GM18868 (cell line): Measurements from ENCODE around the gene PCDHA6.
"Not testable (repeated sequence)": the region's sequence is repeated elsewhere in the genome, so short reads cannot be mapped to it uniquely, and the experiment has no call there.

Experiments used
- ATAC-seq: cut with Tn5 transposase; IDR thresholded peaks from one replicate; pipeline ENCODE4 v1.9.1; 2021; ENCODE audit warnings: mild to moderate bottlenecking, moderate library complexity; ENCODE audit not compliant: unreplicated experiment

The PCDHA6 gene

DNA sequence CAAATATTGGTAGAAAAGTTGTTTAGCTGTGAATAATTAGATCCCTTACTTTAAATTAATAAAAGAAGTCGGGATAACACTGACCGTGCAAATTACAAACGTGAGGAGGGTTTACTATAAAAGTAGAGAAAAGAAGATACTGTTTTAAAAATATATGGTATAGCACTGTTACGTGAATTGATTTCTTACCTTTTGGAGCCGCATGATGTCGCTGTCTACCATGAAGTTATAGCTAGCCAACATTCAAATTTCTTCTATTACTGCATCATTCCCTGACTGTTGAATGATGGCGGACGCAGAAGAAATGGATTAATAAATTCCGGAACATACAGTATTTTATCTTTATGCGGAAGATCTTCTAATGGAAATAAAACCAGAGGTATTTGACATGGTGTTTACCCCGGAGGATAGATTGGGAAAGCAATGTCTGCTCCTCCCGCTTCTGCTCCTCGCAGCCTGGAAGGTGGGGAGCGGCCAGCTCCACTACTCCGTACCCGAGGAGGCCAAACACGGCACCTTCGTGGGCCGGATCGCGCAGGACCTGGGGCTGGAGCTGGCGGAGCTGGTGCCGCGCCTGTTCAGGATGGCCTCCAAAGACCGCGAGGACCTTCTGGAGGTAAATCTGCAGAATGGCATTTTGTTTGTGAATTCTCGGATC, at the start of gene PCDHA6:
TSS of gene PCDHA6 (plus strand) at position 257 of the 658 bp plus-strand sequence. CDS start at position 389, 132 bp downstream.
- ATAC-seq, result no peak

DNA sequence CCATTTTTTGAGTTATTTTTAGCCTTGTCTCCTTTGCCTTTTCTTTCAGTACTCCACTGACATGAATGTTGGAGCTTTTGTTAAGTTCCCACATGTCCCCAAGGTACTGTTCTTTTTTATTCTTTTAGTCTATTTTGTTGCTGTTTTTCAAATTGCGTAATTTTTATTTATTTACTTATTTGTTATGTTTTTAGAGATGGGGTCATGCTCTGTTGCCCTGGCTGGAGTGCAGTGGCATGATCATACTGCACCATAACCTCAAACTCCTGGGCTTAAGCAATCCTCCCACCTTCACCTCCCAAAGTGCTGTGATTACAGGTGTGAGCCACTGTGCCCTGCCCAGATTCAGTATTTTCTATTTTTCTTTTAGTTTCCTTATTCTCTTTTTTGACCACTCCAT, 47.2 kb upstream of the PCDHA6 start:
- no peak for ATAC-seq

- no peak for ATAC-seq
Observed at GRCh38 chr5:140785905-140786686, 41.7 kb upstream of the PCDHA6 start, which contains the start of gene PCDHA1. Gene PCDHA1, plus strand, starts transcription at chr5:140786140.

- not testable (repeated sequence) for ATAC-seq
Observed at GRCh38 chr5:140787422-140787821, 40.3 kb upstream of the PCDHA6 start.

DNA sequence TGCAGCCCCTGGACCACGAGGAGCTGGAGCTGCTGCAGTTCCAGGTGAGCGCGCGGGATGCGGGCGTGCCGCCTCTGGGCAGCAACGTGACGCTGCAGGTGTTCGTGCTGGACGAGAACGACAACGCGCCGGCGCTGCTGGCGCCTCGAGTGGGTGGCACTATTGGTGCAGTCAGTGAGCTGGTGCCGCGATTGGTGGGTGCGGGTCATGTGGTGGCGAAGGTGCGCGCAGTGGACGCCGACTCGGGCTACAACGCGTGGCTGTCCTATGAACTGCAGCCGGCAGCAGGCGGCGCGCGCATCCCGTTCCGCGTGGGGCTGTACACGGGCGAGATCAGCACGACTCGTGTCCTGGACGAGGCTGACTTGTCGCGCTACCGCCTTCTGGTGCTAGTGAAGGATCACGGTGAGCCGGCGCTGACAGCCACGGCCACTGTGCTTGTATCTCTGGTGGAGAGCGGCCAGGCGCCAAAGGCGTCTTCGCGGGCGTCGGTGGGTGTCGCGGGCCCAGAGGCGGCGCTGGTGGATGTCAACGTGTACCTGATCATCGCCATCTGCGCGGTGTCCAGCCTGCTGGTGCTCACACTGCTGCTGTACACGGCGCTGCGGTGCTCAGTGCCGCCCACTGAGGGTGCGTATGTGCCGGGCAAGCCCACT, 39.8 kb upstream of the PCDHA6 start:
- not testable (repeated sequence) for ATAC-seq

- no peak for ATAC-seq
Observed at GRCh38 chr5:140791089-140791488, 36.7 kb upstream of the PCDHA6 start.

GRCh38 chr5:140794595-140795258, 33.0 kb upstream of the PCDHA6 start, which contains the start of gene PCDHA2:
Gene PCDHA2, plus strand, starts transcription at chr5:140794852.
- ATAC-seq, result no peak

DNA sequence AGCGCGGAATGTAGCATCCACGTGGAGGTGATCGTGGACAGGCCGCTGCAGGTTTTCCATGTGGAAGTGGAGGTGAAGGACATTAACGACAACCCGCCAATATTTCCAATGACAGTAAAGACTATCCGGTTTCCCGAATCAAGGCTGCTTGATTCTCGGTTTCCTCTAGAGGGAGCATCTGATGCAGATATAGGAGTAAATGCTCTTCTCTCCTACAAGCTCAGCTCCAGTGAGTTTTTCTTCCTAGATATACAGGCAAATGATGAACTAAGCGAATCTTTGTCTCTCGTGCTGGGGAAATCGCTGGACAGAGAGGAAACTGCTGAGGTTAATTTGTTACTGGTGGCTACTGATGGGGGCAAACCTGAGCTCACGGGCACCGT, 32.5 kb upstream of the PCDHA6 start:
- no peak for ATAC-seq

GRCh38 chr5:140796072-140796717, 31.6 kb upstream of the PCDHA6 start:
- ATAC-seq, result not testable (repeated sequence)

DNA sequence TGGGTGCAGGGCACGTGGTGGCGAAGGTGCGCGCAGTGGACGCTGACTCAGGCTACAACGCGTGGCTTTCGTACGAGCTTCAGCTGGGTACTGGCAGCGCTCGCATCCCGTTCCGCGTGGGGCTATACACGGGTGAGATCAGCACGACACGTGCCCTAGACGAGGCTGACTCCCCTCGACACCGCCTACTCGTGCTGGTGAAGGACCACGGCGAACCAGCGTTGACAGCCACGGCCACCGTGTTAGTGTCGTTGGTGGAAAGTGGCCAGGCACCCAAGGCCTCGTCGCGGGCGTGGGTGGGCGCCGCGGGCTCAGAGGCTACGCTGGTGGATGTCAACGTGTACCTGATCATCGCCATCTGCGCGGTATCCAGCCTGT, 31.1 kb upstream of the PCDHA6 start:
- no peak for ATAC-seq

DNA sequence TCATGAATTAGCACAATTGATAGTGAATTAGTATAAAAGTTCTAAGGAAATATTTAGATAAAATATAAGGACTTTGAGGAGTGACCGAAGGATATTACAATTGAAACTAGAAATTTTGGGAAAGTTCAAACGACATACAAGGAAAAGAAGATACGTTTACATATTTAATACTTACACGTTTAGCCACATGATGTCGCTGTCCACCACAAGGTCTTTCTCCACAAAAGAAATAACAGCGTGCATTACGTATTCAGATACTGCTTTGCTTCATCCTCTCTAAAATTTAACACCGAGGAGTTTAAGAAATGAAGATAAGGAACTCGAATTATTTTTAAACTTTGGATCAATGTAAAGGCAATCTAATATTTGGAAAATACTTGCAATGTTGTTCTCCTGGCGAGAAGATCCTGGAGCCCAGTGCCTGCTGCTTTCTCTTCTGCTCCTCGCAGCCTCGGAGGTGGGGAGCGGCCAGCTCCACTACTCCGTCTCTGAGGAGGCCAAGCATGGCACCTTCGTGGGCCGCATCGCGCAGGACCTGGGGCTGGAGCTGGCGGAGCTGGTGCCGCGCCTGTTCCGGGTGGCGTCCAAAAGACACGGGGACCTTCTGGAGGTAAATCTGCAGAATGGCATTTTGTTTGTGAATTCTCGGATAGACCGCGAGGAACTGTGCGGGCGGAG, 26.8 kb upstream of the PCDHA6 start, which contains the start of gene PCDHA3:
TSS of gene PCDHA3 (plus strand) at position 242 of the 678 bp plus-strand sequence.
- ATAC-seq, result no peak

GRCh38 chr5:140801494-140801841, 26.3 kb upstream of the PCDHA6 start:
- ATAC-seq, result no peak

DNA sequence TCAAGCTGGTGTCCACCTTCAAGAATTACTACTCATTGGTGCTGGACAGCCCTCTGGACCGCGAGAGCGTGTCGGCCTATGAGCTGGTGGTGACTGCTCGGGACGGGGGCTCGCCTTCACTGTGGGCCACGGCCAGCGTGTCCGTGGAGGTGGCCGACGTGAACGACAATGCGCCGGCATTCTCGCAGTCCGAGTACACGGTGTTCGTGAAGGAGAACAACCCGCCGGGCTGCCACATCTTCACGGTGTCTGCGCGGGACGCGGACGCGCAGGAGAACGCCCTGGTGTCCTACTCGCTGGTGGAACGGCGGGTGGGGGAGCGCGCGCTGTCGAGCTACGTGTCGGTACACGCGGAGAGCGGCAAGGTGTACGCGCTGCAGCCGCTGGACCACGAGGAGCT, 25.4 kb upstream of the PCDHA6 start:
- not testable (repeated sequence) for ATAC-seq

- ATAC-seq, result no peak
Observed at GRCh38 chr5:140802781-140803271, 24.9 kb upstream of the PCDHA6 start.

- no peak for ATAC-seq
Observed at GRCh38 chr5:140806834-140807775, 20.7 kb upstream of the PCDHA6 start, which contains the start of gene PCDHA4. Gene PCDHA4, plus strand, starts transcription at chr5:140807068.

- ATAC-seq, result not testable (repeated sequence)
Observed at GRCh38 chr5:140808241-140808888, 19.4 kb upstream of the PCDHA6 start.

- ATAC-seq, result no peak
Observed at GRCh38 chr5:140808889-140809291, 18.9 kb upstream of the PCDHA6 start.
